Stimulated activated CD4-positive, alpha-beta T cell treated with anti-CD3 and anti-CD28 coated beads, TNF-alpha, amount 100 ng/mL, for 4 hours (primary cell): ENCODE measurements around the gene BSCL2.
"Not testable (repeated sequence)": the region's sequence is repeated elsewhere in the genome, so short reads cannot be mapped to it uniquely, and the experiment has no call there.

ENCODE experiments used
- DNase-seq, 3 experiments: peaks; one replicate each; pipeline ENCODE4 v3.0.0-alpha.2; 2020; ENCODE audit warnings: low read depth in 3 of 3

Gene BSCL2

GRCh38 chr11:62707277-62707861 lies at the start of gene BSCL2, which contains the start of gene GNG3:
TSS of gene BSCL2 (minus strand) at chr11:62707424. CDS start at chr11:62707195, 229 bp downstream.
TSS of gene GNG3 (plus strand) at chr11:62707676. CDS start at chr11:62708296, 620 bp downstream.
- no peak for DNase-seq

GRCh38 chr11:62755086-62755615 lies 47.9 kb upstream of the BSCL2 start:
- no peak for DNase-seq

GRCh38 chr11:62753736-62754603 lies 46.7 kb upstream of the BSCL2 start, which contains the start of gene ZBTB3:
TSS of gene ZBTB3 (minus strand) at chr11:62754160. CDS start at chr11:62753664, 496 bp downstream.
- peak; percentile 94 to 96 (median 94) for DNase-seq

- no peak for DNase-seq
Measured at GRCh38 chr11:62752994-62753735, 45.9 kb upstream of the BSCL2 start.

GRCh38 chr11:62752177-62752785 lies 45.1 kb upstream of the BSCL2 start:
- no peak for DNase-seq

- not testable (repeated sequence) for DNase-seq
Measured at GRCh38 chr11:62749931-62750330, 42.7 kb upstream of the BSCL2 start.

- DNase-seq, result no peak
Measured at GRCh38 chr11:62747475-62748160, 40.4 kb upstream of the BSCL2 start.

- DNase-seq, result no peak
Measured at GRCh38 chr11:62737196-62737595, 30.0 kb upstream of the BSCL2 start.

GRCh38 chr11:62732830-62733229 lies 25.6 kb upstream of the BSCL2 start:
- no peak for DNase-seq

- DNase-seq, result not testable (repeated sequence)
Measured at GRCh38 chr11:62730076-62730475, 22.9 kb upstream of the BSCL2 start.

- peak; percentile 62 to 72 (median 69) for DNase-seq
Measured at GRCh38 chr11:62728171-62728988, 21.2 kb upstream of the BSCL2 start, which contains the start of gene TTC9C. TSS of gene TTC9C (plus strand) at chr11:62728486. CDS start at chr11:62728849, 363 bp downstream.

- DNase-seq, result peak in 2 of 3 experiments; percentile 67 to 74
Measured at GRCh38 chr11:62727872-62728170, 20.6 kb upstream of the BSCL2 start.

GRCh38 chr11:62727165-62727871 lies 20.1 kb upstream of the BSCL2 start, which contains the start of gene HNRNPUL2:
TSS of gene HNRNPUL2 (minus strand) at chr11:62727457. CDS start at chr11:62727156, 301 bp downstream.
- peak; percentile 93 to 97 (median 97) for DNase-seq

GRCh38 chr11:62726915-62727164 lies 19.6 kb upstream of the BSCL2 start:
- no peak for DNase-seq

GRCh38 chr11:62726156-62726914 lies 19.1 kb upstream of the BSCL2 start:
- no peak for DNase-seq

GRCh38 chr11:62725646-62726045 lies 18.4 kb upstream of the BSCL2 start:
- no peak for DNase-seq

- no peak for DNase-seq
Measured at GRCh38 chr11:62724171-62724570, 16.9 kb upstream of the BSCL2 start.

GRCh38 chr11:62721994-62722393 lies 14.8 kb upstream of the BSCL2 start:
- DNase-seq, result no peak
